Colonic mucosa (tissue), 4 donors: ENCODE data around the gene MTSS2. TPM values are rescaled to one million over a fixed set of nuclear protein-coding genes. Genes with fewer than 3 reads are reported as not detected.

Source experiments
- DNase-seq: peaks from one replicate; pipeline ENCODE4 v3.0.0-alpha.2; 2020
- H3K27ac ChIP-seq: fragments of 200-600 bp; one replicate; pipeline ENCODE4 v1.8.0; 2021
- H3K27me3 ChIP-seq: fragments of 200-600 bp; one replicate; pipeline ENCODE4 v1.8.0; 2021
- H3K36me3 ChIP-seq: fragments of 200-600 bp; one replicate; pipeline ENCODE4 v1.8.0; 2021
- H3K4me1 ChIP-seq: fragments of 200-600 bp; one replicate; pipeline ENCODE4 v1.8.0; 2021; ENCODE audit warnings: mild to moderate bottlenecking
- H3K4me3 ChIP-seq: fragments of 200-600 bp; one replicate; pipeline ENCODE4 v1.8.0; 2021
- H3K9ac ChIP-seq, 2 donors: one replicate each; pipeline ENCODE4 v1.7.0; 2013; ENCODE audit warnings: control low read depth in 2 of 2, low read depth in 2 of 2, low read length in 2 of 2
- H3K9me3 ChIP-seq: fragments of 200-600 bp; one replicate; pipeline ENCODE4 v1.8.0; 2021
- CTCF ChIP-seq: fragments of 200-600 bp; IDR thresholded peaks from one replicate; pipeline ENCODE4 v1.8.0; 2022; ENCODE audit warnings: antibody characterized with exemption, mild to moderate bottlenecking
- intact Hi-C: fragments of 100-400 bp; cut with DNase I; formaldehyde crosslinking; loops from one replicate; pipeline ENCODE4 v1.14.1; 2022
- total RNA-seq, 2 donors: library from RNA; stranded (reverse); fragmentation: NEBNext Ultra II Directional in 1 of 2; extraction: Animal tissue kit (Norgen Biotek cat#: 25700) in 1 of 2; gene quantifications; one replicate each; pipeline ENCODE4 v1.2.1, GENCODE V29; 2021
- donor health status: healthy.
- donor health status: DM: no; HTN: no; CAD: no.
- donor health status: DM: no; HTN: no; CAD: no.

The MTSS2 gene
- total RNA-seq, result 10 to 100 TPM; 15.5 to 25.3 TPM

- intact Hi-C loops, result no loop called here
- no peaks in the 10 kb centered on the region for H3K9me3 ChIP-seq
- H3K4me1 ChIP-seq, result peaks cover 7% of the 10 kb centered on the region
- no peak for TF ChIP-seq CTCF
- H3K27ac ChIP-seq, result peak within 1 kb of the TSS; percentile 44
- peak within 1 kb of the TSS; percentile 66 to 74 for H3K9ac ChIP-seq
- peak; percentile 66 for DNase-seq
- H3K36me3 ChIP-seq, result no peaks in the 10 kb centered on the region
- peak within 1 kb of the TSS; percentile 50 for H3K4me3 ChIP-seq
- no peaks in the 10 kb centered on the region for H3K27me3 ChIP-seq
Observed at GRCh38 chr16:70685938-70686375, at the start of gene MTSS2. Gene MTSS2 (minus strand): TSS chr16:70686053. CDS start chr16:70685791, 262 bp downstream.

GRCh38 chr16:70735141-70735979 is 49.5 kb upstream of the MTSS2 start:
- no peaks in the 10 kb centered on the region for H3K9me3 ChIP-seq
- H3K9ac ChIP-seq, result peak overlapping the region in 1 of 2 donors; percentile 46
- DNase-seq, result no peak
- no peak for TF ChIP-seq CTCF
- H3K27ac ChIP-seq, result peak overlapping the region; percentile 52
- H3K36me3 ChIP-seq, result no peaks in the 10 kb centered on the region
- peaks cover 7% of the 10 kb centered on the region for H3K4me1 ChIP-seq
- H3K27me3 ChIP-seq, result no peaks in the 10 kb centered on the region
- intact Hi-C loops, result no loop called here
- no peak overlapping the region for H3K4me3 ChIP-seq

- Histone ChIP-seq H3K4me1 (peaks cover 7% of the 10 kb centered on the region), H3K4me3 (no peak overlapping the region), H3K36me3 (no peaks in the 10 kb centered on the region), H3K27ac (no peak overlapping the region), H3K27me3 (no peaks in the 10 kb centered on the region), H3K9ac (no peak overlapping the region), H3K9me3 (no peaks in the 10 kb centered on the region)
- no peak for TF ChIP-seq CTCF
- DNase-seq, result no peak
- intact Hi-C loops, result no loop called here
Observed at GRCh38 chr16:70734522-70735095, 48.8 kb upstream of the MTSS2 start.

- Histone ChIP-seq H3K9me3 (no peaks in the 10 kb centered on the region), H3K27ac (no peak overlapping the region), H3K27me3 (no peaks in the 10 kb centered on the region), H3K36me3 (no peaks in the 10 kb centered on the region), H3K9ac (no peak overlapping the region), H3K4me3 (no peak overlapping the region), H3K4me1 (no peaks in the 10 kb centered on the region)
- no peak for TF ChIP-seq CTCF
- no peak for DNase-seq
- intact Hi-C loops, result no loop called here
Observed at GRCh38 chr16:70730944-70731343, 45.1 kb upstream of the MTSS2 start.

GRCh38 chr16:70730031-70730430 is 44.2 kb upstream of the MTSS2 start:
- Histone ChIP-seq H3K4me1 (no peaks in the 10 kb centered on the region), H3K27me3 (no peaks in the 10 kb centered on the region), H3K9me3 (no peaks in the 10 kb centered on the region), H3K4me3 (no peak overlapping the region), H3K27ac (no peak overlapping the region), H3K9ac (no peak overlapping the region), H3K36me3 (no peaks in the 10 kb centered on the region)
- TF ChIP-seq CTCF, result no peak
- intact Hi-C loops, result no loop called here
- no peak for DNase-seq
